GM10266 (cell line): Measurements from ENCODE around the gene TCF7L2.

Experiments used
- DNase-seq: peaks from one replicate; pipeline ENCODE4 v3.0.0; 2012; ENCODE audit errors: extremely low spot score
- CTCF ChIP-seq: IDR thresholded peaks from 2 replicates; pipeline ENCODE4 v1.5.1; 2012; ENCODE audit warnings: mild to moderate bottlenecking, low read depth; ENCODE audit not compliant: control insufficient read depth, insufficient read depth; ENCODE audit errors: missing control alignments

The TCF7L2 gene

GRCh38 chr10:113055458-113055857 lies 105.4 kb downstream of the TCF7L2 start:
- DNase-seq = no peak
- no peak for TF ChIP-seq CTCF

GRCh38 chr10:113056030-113056429 lies 106.0 kb downstream of the TCF7L2 start:
- TF ChIP-seq CTCF = no peak
- no peak for DNase-seq

GRCh38 chr10:113056441-113057021 lies 106.5 kb downstream of the TCF7L2 start:
- DNase-seq = no peak
- no peak for TF ChIP-seq CTCF

GRCh38 chr10:113057948-113058522 lies 108.0 kb downstream of the TCF7L2 start:
- no peak for TF ChIP-seq CTCF
- DNase-seq = no peak

GRCh38 chr10:113058523-113059370 lies 108.7 kb downstream of the TCF7L2 start:
- no peak for DNase-seq
- TF ChIP-seq CTCF = no peak

GRCh38 chr10:113059371-113059780 lies 109.3 kb downstream of the TCF7L2 start:
- DNase-seq = no peak

More at GRCh38 chr10:113059371-113059780, 109.3 kb downstream of the TCF7L2 start:
- TF ChIP-seq CTCF = no peak
